SK-N-SH treated with all-trans-retinoic acid at 6 μM for 48 hours (cell line): ENCODE measurements around the gene MAP7.

Experiments
- ATAC-seq: fragments of 200-7000 bp; cut with Tn5 transposase; 3 replicates; pipeline ENCODE4 v1.9.1; 2020; ENCODE audit warnings: mild to moderate bottlenecking, moderate library complexity
- BACH2 ChIP-seq: fragments of 250-450 bp; sonication (Bioruptor Pico); IDR thresholded peaks from 2 replicates; pipeline ENCODE4 v1.9.0; 2021; ENCODE audit warnings: mild to moderate bottlenecking, borderline replicate concordance
- CSDC2 ChIP-seq: fragments of 250-450 bp; sonication (Bioruptor Pico); IDR thresholded peaks from 2 replicates; pipeline ENCODE4 v1.5.0; 2020; ENCODE audit warnings: mild to moderate bottlenecking, moderate library complexity
- ESRRG ChIP-seq: fragments of 250-450 bp; sonication (Bioruptor Pico); IDR thresholded peaks from 2 replicates; pipeline ENCODE4 v1.6.1; 2021; ENCODE audit warnings: mild to moderate bottlenecking
- GLIS3 ChIP-seq: fragments of 250-450 bp; sonication (Bioruptor Pico); IDR thresholded peaks from 2 replicates; pipeline ENCODE4 v1.5.0; 2020; ENCODE audit warnings: mild to moderate bottlenecking, moderate library complexity
- ISL1 ChIP-seq: fragments of 250-450 bp; sonication (Bioruptor Pico); IDR thresholded peaks from 2 replicates; pipeline ENCODE4 v2.1.2; 2022; ENCODE audit warnings: mild to moderate bottlenecking, moderate library complexity
- OSR1 ChIP-seq: fragments of 250-450 bp; sonication (Bioruptor Pico); IDR thresholded peaks from 2 replicates; pipeline ENCODE4 v1.8.0; 2022; ENCODE audit warnings: moderate library complexity, mild to moderate bottlenecking, inconsistent platforms
- PPARA ChIP-seq: fragments of 250-450 bp; sonication (Bioruptor Pico); IDR thresholded peaks from 2 replicates; pipeline ENCODE4 v1.5.0; 2020; ENCODE audit warnings: mild to moderate bottlenecking, borderline replicate concordance
- RARB ChIP-seq: fragments of 250-450 bp; sonication (Bioruptor Pico); IDR thresholded peaks from 2 replicates; pipeline ENCODE4 v1.8.0; 2021; ENCODE audit warnings: mild to moderate bottlenecking, moderate library complexity
- SNAI2 ChIP-seq: fragments of 250-450 bp; sonication (Bioruptor Pico); IDR thresholded peaks from 2 replicates; pipeline ENCODE4 v1.5.0; 2020; ENCODE audit warnings: mild to moderate bottlenecking, moderate library complexity
- TOX ChIP-seq: fragments of 250-450 bp; sonication (Bioruptor Pico); IDR thresholded peaks from 2 replicates; pipeline ENCODE4 v1.8.0; 2021; ENCODE audit warnings: mild to moderate bottlenecking, moderate library complexity, borderline replicate concordance
- TSHZ2 ChIP-seq: fragments of 250-450 bp; sonication (Bioruptor Pico); IDR thresholded peaks from 2 replicates; pipeline ENCODE4 v1.5.0; 2020; ENCODE audit warnings: mild to moderate bottlenecking, moderate library complexity
- ZC3H10 ChIP-seq: fragments of 250-450 bp; sonication (Bioruptor Pico); IDR thresholded peaks from 2 replicates; pipeline ENCODE4 v1.5.1; 2021; ENCODE audit warnings: mild to moderate bottlenecking, moderate library complexity
- ZFP3 ChIP-seq: fragments of 250-450 bp; sonication (Bioruptor Pico); IDR thresholded peaks from 2 replicates; pipeline ENCODE4 v1.5.0; 2020; ENCODE audit warnings: mild to moderate bottlenecking, moderate library complexity
- ZFP30 ChIP-seq: fragments of 450-650 bp; formaldehyde crosslinking; IDR thresholded peaks from 2 replicates; pipeline ENCODE4 v1.5.0; 2022; ENCODE audit warnings: mild to moderate bottlenecking, moderate library complexity
- ZNF565 ChIP-seq: fragments of 450-650 bp; formaldehyde crosslinking; conservative IDR thresholded peaks from 2 replicates; pipeline ENCODE4 v1.5.0; 2020; ENCODE audit warnings: low read depth, mild to moderate bottlenecking, moderate library complexity
- ZNF70 ChIP-seq: fragments of 450-650 bp; formaldehyde crosslinking; IDR thresholded peaks from 2 replicates; pipeline ENCODE4 v1.5.0; 2020; ENCODE audit warnings: mild to moderate bottlenecking, moderate library complexity
- ZNF8 ChIP-seq: fragments of 450-650 bp; formaldehyde crosslinking; IDR thresholded peaks from 2 replicates; pipeline ENCODE4 v1.5.0; 2020; ENCODE audit warnings: mild to moderate bottlenecking, moderate library complexity
- TF ChIP-seq, protein P1 (sequence below): fragments of 250-450 bp; sonication (Bioruptor Pico); IDR thresholded peaks from 2 replicates; pipeline ENCODE4 v1.8.0; 2021; ENCODE audit warnings: low read depth, mild to moderate bottlenecking, moderate library complexity, borderline replicate concordance
- TF ChIP-seq, protein P2 (sequence below): fragments of 250-450 bp; sonication (Bioruptor Pico); IDR thresholded peaks from 2 replicates; pipeline ENCODE4 v1.8.0; 2020; ENCODE audit warnings: mild to moderate bottlenecking, moderate library complexity, borderline replicate concordance
- TF ChIP-seq, protein P3 (sequence below): fragments of 250-450 bp; sonication (Bioruptor Pico); IDR thresholded peaks from 2 replicates; pipeline ENCODE4 v1.5.1; 2021; ENCODE audit warnings: mild to moderate bottlenecking, moderate library complexity

Gene MAP7

DNA sequence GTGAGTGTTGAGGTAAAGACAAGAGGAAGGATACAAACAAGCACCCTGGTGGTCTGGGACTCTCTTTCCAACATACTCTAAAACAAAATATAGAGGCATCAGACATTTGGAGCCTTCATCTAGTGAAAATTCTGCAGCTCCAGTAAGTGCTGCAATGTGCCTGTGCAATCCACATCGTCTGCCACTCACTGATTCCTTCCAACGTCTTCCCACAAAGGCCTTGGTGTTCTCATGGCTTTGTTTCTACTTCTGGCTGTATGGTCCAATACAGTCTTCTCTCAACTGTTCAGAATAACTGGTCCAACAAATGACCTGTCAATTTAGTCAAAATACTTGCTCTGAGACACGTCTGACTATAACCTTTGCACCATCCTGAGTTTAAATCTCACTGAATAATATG, 125.8 kb downstream of the MAP7 start:
- ATAC-seq, result no peak
- no peak for TF ChIP-seq PPARA
- TF ChIP-seq OSR1, result no peak
- no peak for TF ChIP-seq ZNF8 (CRISPR knock-in tag)
- TF ChIP-seq RARB, result no peak
- TF ChIP-seq, protein P1, sequence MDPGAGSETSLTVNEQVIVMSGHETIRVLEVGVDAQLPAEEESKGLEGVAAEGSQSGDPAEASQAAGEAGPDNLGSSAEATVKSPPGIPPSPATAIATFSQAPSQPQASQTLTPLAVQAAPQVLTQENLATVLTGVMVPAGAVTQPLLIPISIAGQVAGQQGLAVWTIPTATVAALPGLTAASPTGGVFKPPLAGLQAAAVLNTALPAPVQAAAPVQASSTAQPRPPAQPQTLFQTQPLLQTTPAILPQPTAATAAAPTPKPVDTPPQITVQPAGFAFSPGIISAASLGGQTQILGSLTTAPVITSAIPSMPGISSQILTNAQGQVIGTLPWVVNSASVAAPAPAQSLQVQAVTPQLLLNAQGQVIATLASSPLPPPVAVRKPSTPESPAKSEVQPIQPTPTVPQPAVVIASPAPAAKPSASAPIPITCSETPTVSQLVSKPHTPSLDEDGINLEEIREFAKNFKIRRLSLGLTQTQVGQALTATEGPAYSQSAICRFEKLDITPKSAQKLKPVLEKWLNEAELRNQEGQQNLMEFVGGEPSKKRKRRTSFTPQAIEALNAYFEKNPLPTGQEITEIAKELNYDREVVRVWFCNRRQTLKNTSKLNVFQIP (CRISPR knock-in tag), result no peak
- TF ChIP-seq SNAI2 (CRISPR knock-in tag), result no peak
- TF ChIP-seq GLIS3 (CRISPR knock-in tag), result no peak
- TF ChIP-seq ZC3H10 (CRISPR knock-in tag), result no peak
- TF ChIP-seq TSHZ2 (CRISPR knock-in tag), result no peak
- no peak for TF ChIP-seq ZFP3 (CRISPR knock-in tag)

DNA sequence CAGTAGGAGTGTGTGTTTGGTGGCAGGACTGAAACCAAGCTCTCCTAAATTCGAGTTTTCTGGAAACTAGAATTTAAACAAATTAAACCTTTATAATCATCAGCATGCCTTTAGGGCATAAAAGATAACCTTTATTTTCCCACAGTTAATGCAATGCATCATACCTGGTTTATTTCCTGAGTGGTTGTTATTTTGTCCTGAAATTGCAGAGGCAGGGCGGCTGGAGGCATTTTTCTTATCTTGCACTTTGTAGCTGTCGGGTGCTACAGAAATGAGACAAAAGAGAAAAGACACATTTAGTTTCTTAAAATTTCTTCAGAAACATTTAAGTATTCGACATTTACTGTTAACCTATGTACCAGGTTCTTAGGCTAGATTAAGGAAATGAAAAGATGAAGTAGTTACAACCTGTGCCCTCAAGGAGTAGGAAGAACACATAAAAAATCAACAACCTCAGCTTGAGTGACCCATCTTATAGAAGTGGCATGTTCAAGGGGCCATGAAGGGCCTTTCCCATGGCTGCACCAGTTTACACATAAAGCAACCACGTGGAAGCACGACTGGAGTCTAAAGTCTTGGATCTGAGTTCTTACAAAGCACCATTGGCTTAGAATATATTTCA, 128.6 kb downstream of the MAP7 start:
- no peak for ATAC-seq
- TF ChIP-seq TOX (CRISPR knock-in tag), result no peak
- no peak for TF ChIP-seq ISL1 (CRISPR knock-in tag)
- no peak for TF ChIP-seq ZC3H10 (CRISPR knock-in tag)
- TF ChIP-seq PPARA, result no peak
- TF ChIP-seq ZFP30, result no peak
- TF ChIP-seq ZFP3 (CRISPR knock-in tag), result no peak
- TF ChIP-seq, protein P1 (CRISPR knock-in tag), result no peak
- TF ChIP-seq ZNF565 (CRISPR knock-in tag), result no peak
- TF ChIP-seq CSDC2 (CRISPR knock-in tag), result no peak
- no peak for TF ChIP-seq ZNF70 (CRISPR knock-in tag)
- no peak for TF ChIP-seq BACH2 (CRISPR knock-in tag)
- TF ChIP-seq TSHZ2 (CRISPR knock-in tag), result no peak
- TF ChIP-seq RARB, result no peak
- TF ChIP-seq, protein P2, sequence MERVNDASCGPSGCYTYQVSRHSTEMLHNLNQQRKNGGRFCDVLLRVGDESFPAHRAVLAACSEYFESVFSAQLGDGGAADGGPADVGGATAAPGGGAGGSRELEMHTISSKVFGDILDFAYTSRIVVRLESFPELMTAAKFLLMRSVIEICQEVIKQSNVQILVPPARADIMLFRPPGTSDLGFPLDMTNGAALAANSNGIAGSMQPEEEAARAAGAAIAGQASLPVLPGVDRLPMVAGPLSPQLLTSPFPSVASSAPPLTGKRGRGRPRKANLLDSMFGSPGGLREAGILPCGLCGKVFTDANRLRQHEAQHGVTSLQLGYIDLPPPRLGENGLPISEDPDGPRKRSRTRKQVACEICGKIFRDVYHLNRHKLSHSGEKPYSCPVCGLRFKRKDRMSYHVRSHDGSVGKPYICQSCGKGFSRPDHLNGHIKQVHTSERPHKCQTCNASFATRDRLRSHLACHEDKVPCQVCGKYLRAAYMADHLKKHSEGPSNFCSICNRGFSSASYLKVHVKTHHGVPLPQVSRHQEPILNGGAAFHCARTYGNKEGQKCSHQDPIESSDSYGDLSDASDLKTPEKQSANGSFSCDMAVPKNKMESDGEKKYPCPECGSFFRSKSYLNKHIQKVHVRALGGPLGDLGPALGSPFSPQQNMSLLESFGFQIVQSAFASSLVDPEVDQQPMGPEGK (CRISPR knock-in tag), result no peak
- no peak for TF ChIP-seq ESRRG
- TF ChIP-seq ZNF8 (CRISPR knock-in tag), result no peak
- TF ChIP-seq, protein P3, sequence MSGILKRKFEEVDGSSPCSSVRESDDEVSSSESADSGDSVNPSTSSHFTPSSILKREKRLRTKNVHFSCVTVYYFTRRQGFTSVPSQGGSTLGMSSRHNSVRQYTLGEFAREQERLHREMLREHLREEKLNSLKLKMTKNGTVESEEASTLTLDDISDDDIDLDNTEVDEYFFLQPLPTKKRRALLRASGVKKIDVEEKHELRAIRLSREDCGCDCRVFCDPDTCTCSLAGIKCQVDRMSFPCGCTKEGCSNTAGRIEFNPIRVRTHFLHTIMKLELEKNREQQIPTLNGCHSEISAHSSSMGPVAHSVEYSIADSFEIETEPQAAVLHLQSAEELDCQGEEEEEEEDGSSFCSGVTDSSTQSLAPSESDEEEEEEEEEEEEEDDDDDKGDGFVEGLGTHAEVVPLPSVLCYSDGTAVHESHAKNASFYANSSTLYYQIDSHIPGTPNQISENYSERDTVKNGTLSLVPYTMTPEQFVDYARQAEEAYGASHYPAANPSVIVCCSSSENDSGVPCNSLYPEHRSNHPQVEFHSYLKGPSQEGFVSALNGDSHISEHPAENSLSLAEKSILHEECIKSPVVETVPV (CRISPR knock-in tag), result no peak
- no peak for TF ChIP-seq SNAI2 (CRISPR knock-in tag)
- TF ChIP-seq OSR1, result no peak
